GM12801 (cell line): Measurements from ENCODE around the gene CABCOCO1.

ENCODE experiments used
- CTCF ChIP-seq: IDR thresholded peaks from one replicate; pipeline ENCODE4 v1.5.1; 2011; ENCODE audit warnings: control low read depth; ENCODE audit not compliant: insufficient read length; ENCODE audit errors: extremely low read depth

The CABCOCO1 gene

DNA sequence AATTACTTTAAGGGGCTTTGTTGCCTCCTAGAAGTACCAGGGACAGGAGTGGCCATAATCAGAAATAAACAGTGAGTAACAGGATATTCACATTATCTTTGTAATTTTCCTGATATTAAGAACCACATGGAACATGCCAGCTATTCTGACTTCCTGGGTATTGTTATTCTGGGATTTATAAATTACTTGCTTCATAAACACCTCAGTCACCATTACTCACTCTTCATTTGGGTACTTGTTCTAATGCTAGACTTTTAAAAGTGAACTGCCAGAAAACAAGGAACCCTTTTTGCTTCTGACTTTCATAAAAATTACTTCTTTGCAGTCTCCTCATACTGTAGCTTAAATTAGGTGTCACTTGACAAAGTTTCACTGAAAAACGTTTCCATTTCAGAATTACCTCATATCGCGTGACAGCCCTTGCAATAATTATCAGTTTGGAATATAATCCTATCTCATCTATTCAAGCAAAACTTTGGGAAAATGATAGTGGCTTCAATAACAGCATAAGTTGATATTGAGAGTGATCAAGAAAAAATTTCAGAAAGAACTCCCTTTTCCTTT lies 29.8 kb downstream of the CABCOCO1 start:
- TF ChIP-seq CTCF, result no peak

DNA sequence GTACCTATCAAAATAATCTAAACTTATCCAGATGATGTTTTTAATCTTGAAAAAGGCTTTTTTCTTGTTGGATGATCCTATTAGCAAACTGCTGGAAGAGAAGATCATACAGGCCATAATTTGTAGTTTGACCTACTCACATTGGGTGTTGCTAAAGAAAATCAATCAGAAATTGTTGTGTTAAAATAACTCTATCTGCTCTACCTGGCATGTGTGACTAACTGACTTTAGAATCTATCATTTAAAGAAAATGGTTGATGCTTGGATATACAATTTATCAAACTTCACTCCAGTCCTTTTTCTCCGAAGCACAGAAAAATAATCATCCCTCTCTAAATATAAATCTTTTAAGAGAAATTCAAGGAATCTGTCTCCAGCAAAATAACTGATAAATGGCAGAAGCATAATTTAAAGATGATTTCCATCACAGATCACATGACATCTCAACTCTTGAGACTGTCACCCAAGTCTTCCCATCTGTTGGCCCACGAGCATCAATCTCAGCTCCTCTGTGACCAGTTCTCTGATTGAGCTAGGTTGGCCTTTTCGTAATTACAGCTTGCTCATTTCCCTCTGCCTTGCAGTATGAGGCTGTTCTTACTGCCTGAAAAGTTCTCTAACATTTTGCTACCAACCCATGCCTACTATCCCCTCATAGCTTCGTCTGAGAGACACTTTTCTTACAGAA lies 36.4 kb downstream of the CABCOCO1 start:
- no peak for TF ChIP-seq CTCF

- TF ChIP-seq CTCF, result no peak
These were observed 38.5 kb downstream of the CABCOCO1 start for GRCh38 chr10:61701055-61701705.

- TF ChIP-seq CTCF, result no peak
These were observed 39.0 kb downstream of the CABCOCO1 start for GRCh38 chr10:61701706-61702105.

GRCh38 chr10:61702584-61702983 lies 39.9 kb downstream of the CABCOCO1 start:
- no peak for TF ChIP-seq CTCF

DNA sequence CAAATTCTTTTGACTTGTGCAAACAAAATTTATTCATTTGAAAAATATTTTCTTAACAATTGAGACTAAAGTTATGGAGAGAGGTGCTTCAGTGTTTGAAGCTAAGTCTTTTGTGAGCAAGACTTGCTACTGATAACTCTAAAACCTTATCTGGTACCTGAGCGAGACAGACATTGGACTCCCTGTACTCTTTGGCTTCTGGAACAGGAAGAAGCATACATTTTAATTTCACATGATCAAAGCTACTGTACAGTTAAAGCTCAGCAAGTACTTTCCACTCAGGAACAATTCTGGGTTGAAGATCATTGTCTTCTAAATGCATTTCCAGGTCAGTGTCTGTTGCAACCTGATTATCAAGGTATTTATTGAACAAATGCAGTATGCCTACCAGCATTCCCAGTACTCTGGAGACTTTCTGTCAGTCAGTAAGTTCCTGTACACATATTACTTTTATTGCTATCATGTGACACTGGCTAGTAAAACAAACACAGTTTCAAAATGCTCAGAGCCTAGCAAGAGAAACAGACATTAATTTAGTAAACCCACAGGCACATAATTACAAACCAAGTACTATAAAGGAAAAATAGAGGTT lies 42.4 kb downstream of the CABCOCO1 start:
- TF ChIP-seq CTCF, result no peak

DNA sequence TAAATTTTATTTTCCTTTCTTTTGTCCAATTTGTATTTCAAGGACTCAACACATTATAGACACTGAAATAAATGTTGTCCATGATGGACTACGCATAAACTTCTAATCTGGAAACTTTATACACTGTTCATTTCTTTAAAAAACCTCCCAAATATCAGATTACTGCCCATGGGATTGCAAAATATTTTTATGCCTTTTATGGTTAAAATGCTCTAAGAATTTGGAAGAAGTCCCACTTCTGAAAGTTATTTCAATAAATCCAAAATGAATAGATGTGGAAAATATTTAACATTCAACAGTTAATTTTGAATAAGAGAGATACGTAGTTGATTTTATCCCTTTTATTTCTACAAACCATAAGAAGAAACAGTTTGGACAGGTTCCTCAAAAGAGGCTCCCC lies 46.1 kb downstream of the CABCOCO1 start:
- TF ChIP-seq CTCF, result no peak
